K562 (cell line): ENCODE measurements around the gene DARS2. TPM values are rescaled to one million over a fixed set of nuclear protein-coding genes. Genes with fewer than 3 reads are reported as not detected.
A peak's percentile ranks its signal among the peaks of the same experiment; 100 is the strongest.

Source experiments
- BCLAF1 ChIP-seq, 2 experiments: fragments of 450-650 bp in 1 of 2; IDR thresholded peaks; 2 replicates each; pipeline ENCODE4 v1.6.1; 2011 to 2017; ENCODE audit warnings: low read depth in 2 of 2, antibody characterized with exemption in 1 of 2, borderline replicate concordance in 1 of 2, low read length in 1 of 2, mild to moderate bottlenecking in 1 of 2, mixed read lengths in 1 of 2; ENCODE audit not compliant: control insufficient read depth in 1 of 2
- GATAD2A ChIP-seq: fragments of 450-650 bp; IDR thresholded peaks from 2 replicates; pipeline ENCODE4 v1.6.1; 2017
- ILK ChIP-seq: fragments of 450-650 bp; IDR thresholded peaks from 2 replicates; pipeline ENCODE4 v1.6.1; 2016; ENCODE audit warnings: missing genetic modification characterization, low read depth, mild to moderate bottlenecking, missing compliant biosample characterization, moderate library complexity, borderline replicate concordance
- KDM4B ChIP-seq, 2 experiments: fragments of 450-650 bp in 1 of 2; sonication (generic) in 1 of 2; IDR thresholded peaks; 2 replicates each; pipeline ENCODE4 v1.6.1; 2016 to 2017; ENCODE audit warnings: borderline replicate concordance in 2 of 2, antibody characterized with exemption in 1 of 2, low read depth in 1 of 2, mild to moderate bottlenecking in 1 of 2
- MXI1 ChIP-seq: IDR thresholded peaks from 2 replicates; pipeline ENCODE4 v1.6.1; 2011; ENCODE audit warnings: low read depth, mild to moderate bottlenecking, improper control_type of control experiment, low read length
- PTBP1 ChIP-seq: fragments of 200-400 bp; formaldehyde crosslinking; IDR thresholded peaks from 2 replicates; pipeline ENCODE4 v1.6.1; 2017; ENCODE audit warnings: low read depth, low read length
- RBFOX2 ChIP-seq: fragments of 200-400 bp; formaldehyde crosslinking; IDR thresholded peaks from 2 replicates; pipeline ENCODE4 v1.6.1; 2017; ENCODE audit warnings: low read depth, mild to moderate bottlenecking, low read length, moderate library complexity
- SMAD3 ChIP-seq: fragments of 450-650 bp; formaldehyde crosslinking; conservative IDR thresholded peaks from 2 replicates; pipeline ENCODE4 v1.4.0; 2020; ENCODE audit warnings: mild to moderate bottlenecking
- THRA ChIP-seq: fragments of 450-650 bp; IDR thresholded peaks from 2 replicates; pipeline ENCODE4 v1.6.1; 2017; ENCODE audit warnings: mild to moderate bottlenecking, moderate library complexity
- TSHZ1 ChIP-seq: fragments of 250-450 bp; sonication (Bioruptor Pico); IDR thresholded peaks from 2 replicates; pipeline ENCODE4 v1.4.0; 2020; ENCODE audit warnings: mild to moderate bottlenecking, moderate library complexity
- ZEB2 ChIP-seq: fragments of 450-650 bp; IDR thresholded peaks from 2 replicates; pipeline ENCODE4 v1.6.1; 2016
- ZNF75A ChIP-seq: fragments of 450-650 bp; formaldehyde crosslinking; IDR thresholded peaks from 2 replicates; pipeline ENCODE4 v1.4.0; 2020; ENCODE audit warnings: mild to moderate bottlenecking
- polyA plus RNA-seq, 8 experiments: library from polyadenylated mRNA; depleted of rRNA in 4 of 8; stranded (reverse) in 5 of 8; unstranded in 3 of 8; fragments of >200 nt; fragmentation: Nextera tagmentation in 2 of 8; fragmentation: Illumina TruSeq in 1 of 8; extraction: Ambion mirVana in 2 of 8; extraction: Trizol in 1 of 8; gene quantifications; 2 replicates each; pipeline versions ENCODE4 v1.2.1 to v1.2.3, GENCODE V29; 2011 to 2014; ENCODE audit warnings: inconsistent platforms in 1 of 8, missing spikeins in 1 of 8
- total RNA-seq, 7 experiments: library from RNA; depleted of rRNA in 6 of 7; stranded (reverse); fragments of >200 nt in 6 of 7; fragmentation: Illumina TruSeq in 2 of 7; extraction: Trizol in 2 of 7; gene quantifications; 2 replicates each; pipeline versions ENCODE4 v1.2.1 to v1.2.3, GENCODE V29; 2011 to 2021; ENCODE audit warnings: low replicate concordance in 1 of 7
- TF ChIP-seq, protein P1 (sequence below), 3 experiments: fragments of 200-800 bp in 1 of 3; fragments of 250-450 bp in 1 of 3; fragments of 450-650 bp in 1 of 3; sonication (Bioruptor Pico) in 1 of 3; sonication (Bioruptor generic) in 1 of 3; formaldehyde crosslinking in 1 of 3; IDR thresholded peaks; 2 replicates each; pipeline versions ENCODE4 v1.6.1 to v1.8.0; 2016 to 2022; ENCODE audit warnings: mild to moderate bottlenecking in 2 of 3, missing genetic modification characterization in 2 of 3, missing compliant biosample characterization in 1 of 3, moderate library complexity in 1 of 3

Gene DARS2
- total and polyA plus RNA-seq, 9 of the 15 experiments (the other 6 are each of a cell fraction or from before 2014, with no cell fraction given), result 36.4 to 96.7 (median 68.6) TPM

DNA sequence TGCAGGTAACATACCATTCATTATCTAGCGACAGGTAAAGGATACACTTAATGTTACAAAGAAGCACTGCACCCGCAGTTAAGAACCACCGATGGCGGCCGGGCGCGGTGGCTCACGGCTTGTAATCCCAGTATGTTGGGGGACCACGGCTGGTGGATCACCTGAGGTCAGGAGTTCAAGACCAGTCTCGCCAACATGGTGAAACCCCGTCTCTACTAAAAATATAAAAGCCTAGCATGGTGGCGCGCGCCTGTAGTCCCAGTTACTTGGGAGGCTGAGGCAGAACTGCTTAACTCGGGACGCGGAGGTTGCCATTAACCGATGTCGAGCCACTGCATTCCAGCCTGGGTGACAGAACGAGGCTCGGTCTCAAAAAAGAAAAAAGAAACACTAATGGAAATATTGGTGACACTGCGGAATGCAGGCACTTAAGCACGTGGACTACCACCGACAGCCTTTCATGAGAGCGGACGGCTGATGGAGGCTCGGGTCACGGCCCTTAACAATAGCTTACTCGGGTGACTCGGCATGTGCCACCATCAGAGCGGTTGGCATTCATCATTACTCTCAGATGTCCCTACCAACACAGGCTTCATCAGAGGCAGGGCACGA is 42.8 kb downstream of the DARS2 start (continued):
- TF ChIP-seq ILK, result no peak
- no peak for TF ChIP-seq THRA
- TF ChIP-seq GATAD2A, result no peak
- 0 out of 2 replicates have a peak, but pooled peaks have one; percentile 85 for TF ChIP-seq RBFOX2
- TF ChIP-seq BCLAF1 (IDR thresholded peaks at IDR 0.05; ENCODE audit: borderline replicate concordance in 1 of 2, control insufficient read depth in 1 of 2, low read depth in 2 of 2, low read length in 1 of 2), result no peak
- TF ChIP-seq KDM4B (IDR thresholded peaks at IDR 0.05; ENCODE audit: borderline replicate concordance in 2 of 2, low read depth in 1 of 2), result no peak
- no peak for TF ChIP-seq TSHZ1 (CRISPR knock-in tag)
- TF ChIP-seq ZNF75A, result no peak
- TF ChIP-seq ZEB2, result no peak
- TF ChIP-seq SMAD3 (CRISPR knock-in tag), result no peak
- TF ChIP-seq, protein P1, sequence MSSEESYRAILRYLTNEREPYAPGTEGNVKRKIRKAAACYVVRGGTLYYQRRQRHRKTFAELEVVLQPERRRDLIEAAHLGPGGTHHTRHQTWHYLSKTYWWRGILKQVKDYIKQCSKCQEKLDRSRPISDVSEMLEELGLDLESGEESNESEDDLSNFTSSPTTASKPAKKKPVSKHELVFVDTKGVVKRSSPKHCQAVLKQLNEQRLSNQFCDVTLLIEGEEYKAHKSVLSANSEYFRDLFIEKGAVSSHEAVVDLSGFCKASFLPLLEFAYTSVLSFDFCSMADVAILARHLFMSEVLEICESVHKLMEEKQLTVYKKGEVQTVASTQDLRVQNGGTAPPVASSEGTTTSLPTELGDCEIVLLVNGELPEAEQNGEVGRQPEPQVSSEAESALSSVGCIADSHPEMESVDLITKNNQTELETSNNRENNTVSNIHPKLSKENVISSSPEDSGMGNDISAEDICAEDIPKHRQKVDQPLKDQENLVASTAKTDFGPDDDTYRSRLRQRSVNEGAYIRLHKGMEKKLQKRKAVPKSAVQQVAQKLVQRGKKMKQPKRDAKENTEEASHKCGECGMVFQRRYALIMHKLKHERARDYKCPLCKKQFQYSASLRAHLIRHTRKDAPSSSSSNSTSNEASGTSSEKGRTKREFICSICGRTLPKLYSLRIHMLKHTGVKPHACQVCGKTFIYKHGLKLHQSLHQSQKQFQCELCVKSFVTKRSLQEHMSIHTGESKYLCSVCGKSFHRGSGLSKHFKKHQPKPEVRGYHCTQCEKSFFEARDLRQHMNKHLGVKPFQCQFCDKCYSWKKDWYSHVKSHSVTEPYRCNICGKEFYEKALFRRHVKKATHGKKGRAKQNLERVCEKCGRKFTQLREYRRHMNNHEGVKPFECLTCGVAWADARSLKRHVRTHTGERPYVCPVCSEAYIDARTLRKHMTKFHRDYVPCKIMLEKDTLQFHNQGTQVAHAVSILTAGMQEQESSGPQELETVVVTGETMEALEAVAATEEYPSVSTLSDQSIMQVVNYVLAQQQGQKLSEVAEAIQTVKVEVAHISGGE (CRISPR knock-in tag; IDR thresholded peaks at IDR 0.05), result no peak
- no peak for TF ChIP-seq MXI1
- TF ChIP-seq PTBP1, result 0 out of 2 replicates have a peak, but pooled peaks have one; percentile 18
